Pancreas (tissue), 10 donors: ENCODE measurements around the gene NSMCE4A. TPM values are rescaled to one million over a fixed set of nuclear protein-coding genes. Genes with fewer than 3 reads are reported as not detected.

Experiments used
- ATAC-seq, 4 donors: fragments of 200-7000 bp; cut with Tn5 transposase; one replicate each; pipeline versions ENCODE4 v1.8.0 to v1.9.1; 2020; ENCODE audit warnings: mild to moderate bottlenecking in 4 of 4, moderate library complexity in 4 of 4
- DNase-seq, 6 donors: peaks; one replicate each; pipeline ENCODE4 v3.0.0-alpha.2; 2020
- FAIRE-seq: peaks from 2 replicates; lab custom pipeline; 2012; peaks lifted over from hg19 to GRCh38; lab: Jason Lieb, UNC
- H3K27ac ChIP-seq, 4 donors: fragments of 200-600 bp; sonication (generic); 1 replicate in 3 of 4; 2 replicates in 1 of 4; pipeline versions ENCODE4 v1.5.0 to v1.8.0; 2020
- H3K27me3 ChIP-seq, 4 donors: fragments of 200-600 bp; one replicate each; pipeline ENCODE4 v1.8.0; 2021
- H3K36me3 ChIP-seq, 3 donors: fragments of 200-600 bp; sonication (generic) in 1 of 3; one replicate each; pipeline versions ENCODE4 v1.5.0 to v1.8.0; 2020 to 2021
- H3K4me1 ChIP-seq, 3 donors: fragments of 200-600 bp; one replicate each; pipeline ENCODE4 v1.8.0; 2021
- H3K4me3 ChIP-seq, 4 donors: fragments of 200-600 bp; sonication (generic) in 2 of 4; one replicate each; pipeline versions ENCODE4 v1.5.0 to v1.8.0; 2020 to 2021
- H3K9me3 ChIP-seq, 4 donors: fragments of 200-600 bp; one replicate each; pipeline ENCODE4 v1.8.0; 2021
- WGBS, 2 donors: extraction: QIAGEN DNeasy Blood & Tissue Kit; methylation state at CpG; one replicate each; pipeline ENCODE4 v1.1.7; 2013; 5-methylcytosine and 5-hydroxymethylcytosine counted together
- intact Hi-C, 3 donors: fragments of 100-400 bp; cut with DNase I; formaldehyde crosslinking; loops; one replicate each; pipeline versions ENCODE4 v1.11.1 to v1.14.2; 2022
- polyA plus RNA-seq, 2 donors: library from polyadenylated mRNA; stranded (reverse); fragments of 200-250 nt; gene quantifications; one replicate each; pipeline ENCODE4 v1.2.3, GENCODE V29; 2013
- total RNA-seq, 6 donors: library from RNA; stranded (reverse); fragmentation: NEBNext Ultra II Directional in 4 of 6; extraction: Animal tissue kit (Norgen Biotek cat#: 25700) in 4 of 6; gene quantifications; one replicate each; pipeline versions ENCODE4 v1.2.1 to v1.2.4, GENCODE V29; 2021 to 2023
- TF ChIP-seq, protein P1 (sequence below), 4 donors: fragments of 200-600 bp; sonication (generic) in 3 of 4; IDR thresholded peaks; one replicate each; pipeline versions ENCODE4 v1.5.0 to v1.8.0; 2021; ENCODE audit warnings: antibody characterized with exemption in 4 of 4
- donor health status: healthy with polysubstance abuse.
- donor health status: DM: no; HTN: no; CAD: no; lungs with moderate emphysema.
- donor health status: DM: no; HTN: no; CAD: no.
- donor health status: control.
- donor health status: control.
- donor health status: Bipolar disorder and iron deficiency.
- donor health status: DM: yes; HTN: yes; CAD: no.
- donor health status: DM: no; HTN: no; CAD: no.
- donor health status: DM: no; HTN: no; CAD: no.
- donor health status: DM: yes; HTN: yes; CAD: no.

Gene NSMCE4A
- total and polyA plus RNA-seq, 8 donors, result 15.5 to 87.0 (median 24.5) TPM

DNA sequence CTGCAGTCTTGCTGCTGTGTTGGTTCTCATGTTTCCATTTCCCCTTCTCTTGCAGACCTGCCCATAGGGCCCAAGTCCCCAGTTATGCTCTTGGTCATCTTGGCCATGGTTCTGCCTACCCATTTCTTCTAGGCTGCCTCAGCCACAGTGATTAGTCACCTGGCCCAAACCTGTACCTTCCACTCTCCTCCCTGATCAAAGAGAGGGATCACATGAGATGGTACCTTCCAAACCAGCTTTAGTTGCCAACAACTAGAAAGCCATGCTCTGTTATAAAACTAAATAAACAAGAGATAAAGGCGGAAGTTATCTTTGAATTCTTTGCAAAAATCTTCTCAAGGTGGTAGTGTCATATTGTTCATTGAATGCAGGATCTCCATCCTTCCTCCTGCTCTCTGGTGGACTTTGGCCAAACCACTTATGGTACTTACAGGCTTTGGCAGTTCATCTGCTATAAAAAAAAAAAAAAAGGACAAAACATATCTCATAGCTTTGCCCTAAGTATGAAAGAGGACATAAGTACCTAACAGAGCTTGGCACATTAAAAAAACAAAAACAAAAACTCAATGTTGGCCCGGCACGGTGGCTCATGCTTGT, 39.7 kb upstream of the NSMCE4A start:
- peaks cover 5 to 12% (median 8%) of the 10 kb centered on the region in 3 donors for H3K4me1 ChIP-seq
- TF ChIP-seq, protein P1, sequence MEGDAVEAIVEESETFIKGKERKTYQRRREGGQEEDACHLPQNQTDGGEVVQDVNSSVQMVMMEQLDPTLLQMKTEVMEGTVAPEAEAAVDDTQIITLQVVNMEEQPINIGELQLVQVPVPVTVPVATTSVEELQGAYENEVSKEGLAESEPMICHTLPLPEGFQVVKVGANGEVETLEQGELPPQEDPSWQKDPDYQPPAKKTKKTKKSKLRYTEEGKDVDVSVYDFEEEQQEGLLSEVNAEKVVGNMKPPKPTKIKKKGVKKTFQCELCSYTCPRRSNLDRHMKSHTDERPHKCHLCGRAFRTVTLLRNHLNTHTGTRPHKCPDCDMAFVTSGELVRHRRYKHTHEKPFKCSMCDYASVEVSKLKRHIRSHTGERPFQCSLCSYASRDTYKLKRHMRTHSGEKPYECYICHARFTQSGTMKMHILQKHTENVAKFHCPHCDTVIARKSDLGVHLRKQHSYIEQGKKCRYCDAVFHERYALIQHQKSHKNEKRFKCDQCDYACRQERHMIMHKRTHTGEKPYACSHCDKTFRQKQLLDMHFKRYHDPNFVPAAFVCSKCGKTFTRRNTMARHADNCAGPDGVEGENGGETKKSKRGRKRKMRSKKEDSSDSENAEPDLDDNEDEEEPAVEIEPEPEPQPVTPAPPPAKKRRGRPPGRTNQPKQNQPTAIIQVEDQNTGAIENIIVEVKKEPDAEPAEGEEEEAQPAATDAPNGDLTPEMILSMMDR (IDR thresholded peaks at IDR 0.05), result no peak
- peak; percentile 71 for FAIRE-seq
- H3K36me3 ChIP-seq, result no peaks in the 10 kb centered on the region
- no peaks in the 10 kb centered on the region for H3K27me3 ChIP-seq
- no peak for ATAC-seq
- H3K27ac ChIP-seq, result no peak overlapping the region
- H3K4me3 ChIP-seq, result no peak overlapping the region
- DNase-seq, result no peak
- WGBS, 2 donors, result 67 to 75% methylated on average over 3 of the region's 3 CpGs
- intact Hi-C loops, result no loop called here
- no peaks in the 10 kb centered on the region for H3K9me3 ChIP-seq

DNA sequence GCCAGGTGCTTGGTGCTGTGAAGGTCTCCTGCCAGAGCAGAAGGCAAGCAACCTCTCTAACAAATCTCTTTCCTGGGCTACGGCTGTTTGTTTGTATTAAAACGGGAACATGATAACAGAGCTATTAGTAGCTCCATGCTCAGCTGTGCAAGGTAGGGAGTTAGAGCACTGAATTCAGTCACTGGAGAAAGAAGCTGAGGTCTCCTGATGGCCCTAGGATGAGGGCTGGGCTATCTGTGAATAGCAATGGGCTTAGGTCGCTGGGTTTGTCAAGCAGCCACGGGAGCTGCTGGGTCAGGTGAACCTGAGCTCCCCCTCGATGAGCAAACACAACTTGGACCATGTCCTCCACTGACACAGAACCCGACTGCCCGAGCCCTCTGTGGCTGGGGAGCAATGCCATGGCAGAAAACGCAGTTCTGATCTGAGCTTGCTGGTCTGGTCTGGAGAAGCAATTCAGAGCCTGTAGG, 38.3 kb upstream of the NSMCE4A start:
- H3K9me3 ChIP-seq, result no peaks in the 10 kb centered on the region
- peaks cover 5 to 12% (median 8%) of the 10 kb centered on the region in 3 donors for H3K4me1 ChIP-seq
- DNase-seq, result peak in 5 of 6 donors; percentile 38 to 60 (median 45)
- H3K36me3 ChIP-seq, result no peaks in the 10 kb centered on the region
- WGBS, 2 donors, result 14 to 27% methylated on average over 8 of the region's 8 CpGs
- no peaks in the 10 kb centered on the region for H3K27me3 ChIP-seq
- TF ChIP-seq, protein P1 (IDR thresholded peaks at IDR 0.05), result no peak
- no peak for FAIRE-seq
- intact Hi-C loops, result no loop called here
- ATAC-seq, result peak; percentile 83 to 95 (median 94)
- peak overlapping the region; percentile 1 to 49 (median 14) for H3K27ac ChIP-seq
- H3K4me3 ChIP-seq, result no peak overlapping the region

DNA sequence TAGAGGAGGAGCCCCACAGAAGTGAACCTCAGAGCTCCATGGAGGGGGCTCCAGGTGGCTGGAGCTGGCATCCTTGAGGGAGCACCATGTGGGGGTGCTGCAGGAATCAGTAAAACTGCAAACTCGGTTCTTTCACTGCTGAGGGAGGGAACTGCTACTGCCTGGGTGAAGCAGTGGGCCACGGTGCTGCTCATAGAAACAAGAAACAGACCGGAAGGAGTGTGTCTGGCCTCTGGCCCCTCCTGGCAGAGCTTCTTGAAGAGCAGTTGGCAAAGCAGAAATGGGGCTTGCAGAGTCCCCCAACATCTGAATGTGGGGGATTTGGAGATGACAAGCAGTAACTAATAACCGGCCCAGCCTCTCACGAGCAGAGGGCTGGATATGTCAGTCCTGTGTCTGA, 37.7 kb upstream of the NSMCE4A start:
- TF ChIP-seq, protein P1 (IDR thresholded peaks at IDR 0.05), result no peak
- no peaks in the 10 kb centered on the region for H3K9me3 ChIP-seq
- WGBS, 2 donors, result 64 to 70% methylated on average over 5 of the region's 5 CpGs
- peak in 1 of 4 donors; percentile 19 for ATAC-seq
- peak overlapping the region in 3 of 4 donors; percentile 2 to 49 (median 26) for H3K27ac ChIP-seq
- FAIRE-seq, result no peak
- peaks cover 5 to 12% (median 8%) of the 10 kb centered on the region in 3 donors for H3K4me1 ChIP-seq
- H3K4me3 ChIP-seq, result no peak overlapping the region
- H3K27me3 ChIP-seq, result no peaks in the 10 kb centered on the region
- intact Hi-C loops, result no loop called here
- DNase-seq, result no peak
- H3K36me3 ChIP-seq, result no peaks in the 10 kb centered on the region

DNA sequence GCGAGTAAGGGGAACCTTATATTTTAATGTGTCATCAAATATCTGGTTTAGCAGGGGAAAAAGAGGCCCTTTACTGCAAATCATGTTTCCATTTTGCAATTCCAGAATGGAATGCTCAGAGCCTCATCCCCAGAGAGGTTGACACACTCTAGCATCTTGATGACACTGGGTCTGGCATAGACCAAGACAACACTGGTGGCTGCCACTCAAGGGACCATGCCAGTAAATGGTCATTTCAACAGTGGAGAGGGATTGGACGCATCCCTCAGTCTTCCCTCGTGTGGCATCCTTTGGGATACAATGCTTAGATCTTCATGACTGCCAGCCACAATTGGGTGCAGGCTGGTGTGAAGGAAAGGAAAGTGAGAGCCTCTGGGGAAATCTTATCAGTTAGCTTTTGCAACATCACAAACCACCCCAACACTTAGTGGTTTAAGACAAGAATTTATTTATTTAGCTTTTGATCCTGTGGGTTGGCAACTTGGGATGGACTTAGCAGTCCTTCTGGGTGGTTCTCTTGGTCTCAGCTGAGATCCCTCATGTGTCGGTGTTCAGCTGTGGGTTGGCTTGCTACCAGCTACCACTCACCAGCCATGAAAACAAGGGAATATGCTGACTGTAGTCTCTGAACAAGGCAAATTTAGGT, 35.5 kb upstream of the NSMCE4A start:
- peaks cover 5 to 12% (median 8%) of the 10 kb centered on the region in 3 donors for H3K4me1 ChIP-seq
- H3K36me3 ChIP-seq, result no peaks in the 10 kb centered on the region
- 86 to 93% methylated on average over 4 of the region's 4 CpGs for WGBS, 2 donors
- no peak for ATAC-seq
- H3K9me3 ChIP-seq, result no peaks in the 10 kb centered on the region
- H3K4me3 ChIP-seq, result no peak overlapping the region
- H3K27ac ChIP-seq, result no peak overlapping the region
- FAIRE-seq, result no peak
- TF ChIP-seq, protein P1 (IDR thresholded peaks at IDR 0.05), result no peak
- DNase-seq, result no peak
- intact Hi-C loops, result no loop called here
- H3K27me3 ChIP-seq, result no peaks in the 10 kb centered on the region

DNA sequence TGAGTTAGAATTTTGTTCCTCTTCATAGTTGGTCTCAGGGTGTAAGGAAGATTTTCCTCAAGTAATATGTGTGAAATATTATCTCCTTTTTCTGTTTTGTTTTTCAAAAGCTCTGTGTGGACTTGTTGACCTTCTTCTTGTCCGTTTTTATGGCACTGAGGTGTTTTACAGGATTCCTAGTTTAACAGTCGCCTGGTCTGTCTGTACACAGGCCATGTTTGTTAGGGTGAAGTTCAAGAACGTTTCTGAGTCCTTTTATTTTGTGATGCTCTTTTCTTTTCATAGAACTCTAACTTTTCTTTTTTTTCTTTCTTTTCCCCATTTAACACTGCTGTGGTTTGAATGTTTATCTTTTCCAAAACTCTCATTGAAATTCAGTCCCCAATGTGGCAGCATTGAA, 32.4 kb upstream of the NSMCE4A start:
- H3K27ac ChIP-seq, result no peak overlapping the region
- ATAC-seq (no peak), FAIRE-seq (no peak), DNase-seq (no peak)
- WGBS, 2 donors, result 26 to 55% methylated on average over 3 of the region's 3 CpGs
- TF ChIP-seq, protein P1 (IDR thresholded peaks at IDR 0.05), result no peak
- H3K27me3 ChIP-seq, result no peaks in the 10 kb centered on the region
- H3K36me3 ChIP-seq, result no peaks in the 10 kb centered on the region
- intact Hi-C loops, result no loop called here
- no peak overlapping the region for H3K4me3 ChIP-seq
- H3K9me3 ChIP-seq, result no peaks in the 10 kb centered on the region
- no peaks in the 10 kb centered on the region for H3K4me1 ChIP-seq
